ENCODE measurements around the gene KANSL1. TPM values are rescaled to one million over a fixed set of nuclear protein-coding genes. Genes with fewer than 3 reads are reported as not detected.

The KANSL1 gene
- total RNA-seq, 2 experiments from 2014 or later = 80.5 to 82.8 TPM

DNA sequence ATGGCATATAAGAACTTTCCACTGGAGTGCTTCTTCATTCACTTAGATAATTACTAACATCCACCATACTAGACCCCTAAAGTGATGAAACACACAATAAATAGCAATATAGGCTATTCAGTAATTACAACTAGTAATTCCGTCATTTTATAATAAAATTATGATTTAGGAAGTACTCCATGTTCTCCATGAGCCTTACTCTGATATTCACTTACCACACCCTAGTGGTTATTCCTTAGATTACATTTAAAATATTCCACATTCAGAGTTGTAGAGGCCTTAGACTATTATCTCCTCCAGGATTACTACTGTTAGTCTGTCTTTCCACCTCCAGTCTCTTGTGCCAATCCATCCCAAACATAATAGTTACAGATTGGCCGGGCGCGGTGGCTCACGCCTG is 131.8 kb downstream of the KANSL1 start:
- H3K4me3 Mint-ChIP-seq = no peak overlapping the region
- H3K4me1 Mint-ChIP-seq (ENCODE audit: low read depth) = peaks cover 7% of the 10 kb centered on the region
- no peaks in the 10 kb centered on the region for H3K9me3 Mint-ChIP-seq (ENCODE audit: insufficient read depth)
- ATAC-seq (no peak), DNase-seq (no peak)
- peaks cover 61% of the 10 kb centered on the region for H3K36me3 Mint-ChIP-seq (ENCODE audit: low read depth)
- POLR2A ChIA-PET = no interaction called here
- no peaks in the 10 kb centered on the region for H3K27me3 Mint-ChIP-seq (ENCODE audit: low read depth)
- CTCF ChIA-PET = interaction anchor here (1.2 kb wide), 1 partner anchor 10 kb away, joined by 5 read pairs; no protein-coding TSS in a partner anchor
- no peak overlapping the region for H3K27ac Mint-ChIP-seq

DNA sequence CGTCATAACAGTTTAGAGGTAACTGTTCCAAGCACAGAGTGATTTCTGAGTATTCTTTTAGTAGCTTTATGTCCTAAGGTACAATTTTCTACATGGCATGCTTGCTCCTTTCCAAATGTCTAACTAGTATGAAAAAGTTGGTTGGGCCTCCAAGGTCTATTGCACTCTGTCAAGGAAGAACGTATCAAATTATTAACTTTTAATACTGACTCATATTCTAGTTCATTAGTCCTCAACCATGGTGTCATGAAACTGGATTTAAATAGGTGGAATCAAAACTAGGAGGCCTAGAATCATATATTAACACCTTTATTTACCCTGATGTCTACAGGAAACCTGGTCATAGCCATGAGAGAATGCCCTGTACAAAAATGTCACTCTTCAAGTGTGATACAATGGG is 132.8 kb downstream of the KANSL1 start:
- Mint-ChIP-seq H3K4me1 (ENCODE audit: low read depth) (peaks cover 8% of the 10 kb centered on the region), H3K4me3 (no peak overlapping the region), H3K9me3 (ENCODE audit: insufficient read depth) (no peaks in the 10 kb centered on the region), H3K36me3 (ENCODE audit: low read depth) (peaks cover 56% of the 10 kb centered on the region), H3K27me3 (ENCODE audit: low read depth) (no peaks in the 10 kb centered on the region), H3K27ac (no peak overlapping the region)
- DNase-seq (no peak), ATAC-seq (no peak)
- CTCF ChIA-PET = interaction anchor here (1.2 to 1.4 kb wide), 3 partner anchors 9 to 153 kb away, joined by 3 to 4 read pairs (median 3); no protein-coding TSS in a partner anchor
- POLR2A ChIA-PET = no interaction called here

DNA sequence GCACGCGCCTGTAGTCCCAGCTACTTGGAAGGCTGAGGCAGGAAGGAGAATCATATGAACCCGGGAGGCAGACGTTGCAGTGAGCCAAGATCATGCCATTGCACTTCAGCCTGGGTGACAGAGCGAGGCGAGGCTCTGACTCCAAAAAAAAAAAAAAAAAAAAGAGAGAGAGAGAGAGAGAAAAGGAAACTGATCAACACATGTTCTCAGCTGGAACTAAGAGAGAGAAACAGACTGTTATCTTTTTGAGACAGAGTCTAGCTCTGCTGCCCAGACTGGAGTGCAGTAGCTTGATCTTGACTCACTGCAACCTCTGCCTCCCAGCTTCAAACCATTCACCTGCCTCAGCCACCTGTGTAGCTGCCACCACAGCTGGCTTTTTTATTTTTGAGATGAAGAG is 133.7 kb downstream of the KANSL1 start:
- POLR2A ChIA-PET = interaction anchor here (0.5 kb wide), 1 partner anchor 115 kb away, joined by 4 read pairs; no protein-coding TSS in a partner anchor
- Mint-ChIP-seq H3K4me1 (ENCODE audit: low read depth) (peaks cover 8% of the 10 kb centered on the region), H3K27ac (no peak overlapping the region), H3K4me3 (no peak overlapping the region), H3K9me3 (ENCODE audit: insufficient read depth) (no peaks in the 10 kb centered on the region), H3K36me3 (ENCODE audit: low read depth) (peaks cover 54% of the 10 kb centered on the region), H3K27me3 (ENCODE audit: low read depth) (no peaks in the 10 kb centered on the region)
- CTCF ChIA-PET = interaction anchor here (1.2 to 3.8 kb wide), 2 partner anchors 14 to 154 kb away, joined by 3 to 31 read pairs; no protein-coding TSS in a partner anchor
- no peak for ATAC-seq
- DNase-seq = no peak

DNA sequence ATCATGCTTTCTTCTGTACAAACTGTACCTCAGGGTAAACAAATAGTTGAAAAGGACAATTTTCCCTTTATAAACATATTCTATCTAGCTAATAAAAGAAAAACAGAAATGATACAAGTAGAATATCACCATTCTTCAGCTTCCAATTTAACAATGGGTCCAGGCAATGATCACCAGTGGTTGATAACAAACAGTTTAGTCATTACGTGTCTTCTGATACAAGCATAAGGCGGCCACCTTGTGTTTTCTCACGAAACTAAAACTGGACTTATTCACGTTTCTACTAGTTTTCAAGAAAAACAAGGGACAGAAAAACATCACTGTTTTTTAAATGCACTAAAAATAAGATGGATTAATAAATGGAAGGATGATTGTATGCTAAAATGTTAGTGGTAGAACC is 135.9 kb downstream of the KANSL1 start:
- H3K4me1 Mint-ChIP-seq (ENCODE audit: low read depth) = peaks cover 11% of the 10 kb centered on the region
- ATAC-seq (no peak), DNase-seq (no peak)
- ChIA-PET POLR2A (interaction anchor here (0.7 to 1.2 kb wide), 2 partner anchors 9 to 29 kb away, joined by 6 read pairs; no protein-coding TSS in a partner anchor), CTCF (interaction anchor here (1.0 to 3.8 kb wide), 4 partner anchors 12 to 155 kb away, joined by 3 to 31 read pairs (median 8); partner anchors contain the start of gene KANSL1)
- no peaks in the 10 kb centered on the region for H3K27me3 Mint-ChIP-seq (ENCODE audit: low read depth)
- H3K27ac Mint-ChIP-seq = no peak overlapping the region
- H3K9me3 Mint-ChIP-seq (ENCODE audit: insufficient read depth) = no peaks in the 10 kb centered on the region
- H3K4me3 Mint-ChIP-seq = no peak overlapping the region
- H3K36me3 Mint-ChIP-seq (ENCODE audit: low read depth) = peaks cover 51% of the 10 kb centered on the region

DNA sequence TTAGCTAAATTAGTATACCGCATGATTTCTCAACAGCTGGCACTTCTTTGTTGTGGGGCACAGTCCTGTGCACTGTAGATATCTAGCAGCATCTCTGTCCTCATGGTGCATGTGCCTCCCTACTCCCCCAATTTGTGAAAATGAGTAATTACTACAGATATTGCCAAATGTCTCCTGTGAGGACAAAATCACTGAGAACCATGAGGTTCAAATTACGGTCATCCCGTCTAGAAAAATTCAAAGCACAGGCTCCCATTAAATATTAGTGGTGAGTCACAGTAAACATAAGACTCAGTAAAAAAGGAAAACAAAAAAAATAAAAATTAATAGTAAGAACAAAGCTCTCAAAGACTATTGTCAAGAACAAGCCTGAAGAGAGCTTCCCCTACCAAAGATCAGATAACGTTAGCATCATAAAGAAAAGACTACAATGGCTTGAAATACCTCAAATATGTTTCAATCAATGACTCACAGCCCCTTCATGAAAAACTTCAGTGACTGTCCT is 136.4 kb downstream of the KANSL1 start:
- CTCF ChIA-PET = interaction anchor here (0.8 to 3.8 kb wide), 7 partner anchors 12 to 156 kb away, joined by 3 to 31 read pairs (median 4); partner anchors contain the start of gene KANSL1
- H3K27me3 Mint-ChIP-seq (ENCODE audit: low read depth) = no peaks in the 10 kb centered on the region
- no peak overlapping the region for H3K27ac Mint-ChIP-seq
- no peak overlapping the region for H3K4me3 Mint-ChIP-seq
- POLR2A ChIA-PET = interaction anchor here (0.7 to 1.2 kb wide), 2 partner anchors 9 to 28 kb away, joined by 6 read pairs; no protein-coding TSS in a partner anchor
- H3K4me1 Mint-ChIP-seq (ENCODE audit: low read depth) = peaks cover 16% of the 10 kb centered on the region
- DNase-seq = no peak
- peaks cover 53% of the 10 kb centered on the region for H3K36me3 Mint-ChIP-seq (ENCODE audit: low read depth)
- no peak for ATAC-seq
- no peaks in the 10 kb centered on the region for H3K9me3 Mint-ChIP-seq (ENCODE audit: insufficient read depth)

DNA sequence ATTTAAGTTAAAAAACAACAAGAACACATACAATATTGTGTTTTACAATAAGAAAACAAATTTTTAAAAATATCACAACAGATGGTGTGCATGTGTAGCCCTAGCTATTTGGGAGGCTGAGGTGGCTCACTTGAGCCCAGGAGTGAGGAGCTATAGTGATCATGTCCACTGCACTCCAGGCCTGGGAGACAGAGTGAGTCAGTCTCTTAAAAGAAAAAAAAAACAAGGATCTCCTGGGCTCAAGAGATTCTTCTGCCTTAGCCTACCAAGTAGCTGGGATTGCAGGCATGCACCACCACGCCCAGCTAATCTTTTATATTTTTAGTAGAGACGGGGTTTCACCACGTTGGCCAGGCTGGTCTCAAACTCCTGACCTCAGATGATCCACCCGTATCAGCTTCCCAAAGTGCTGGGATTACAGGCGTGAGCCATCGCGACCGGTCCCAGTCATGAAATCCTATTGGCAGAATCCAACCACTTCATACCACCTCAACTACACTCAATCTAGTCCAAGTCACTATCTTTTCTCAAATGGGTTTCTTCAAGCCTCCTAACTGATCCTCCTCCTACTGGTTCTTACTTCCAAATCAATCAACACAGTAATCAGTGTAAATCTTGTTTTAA is 139.2 kb downstream of the KANSL1 start:
- H3K27ac Mint-ChIP-seq = peak overlapping the region; percentile 10
- no peaks in the 10 kb centered on the region for H3K9me3 Mint-ChIP-seq (ENCODE audit: insufficient read depth)
- no peak overlapping the region for H3K4me3 Mint-ChIP-seq
- no peak for ATAC-seq
- H3K27me3 Mint-ChIP-seq (ENCODE audit: low read depth) = no peaks in the 10 kb centered on the region
- DNase-seq = no peak
- POLR2A ChIA-PET = interaction anchor here (0.6 kb wide), 2 partner anchors 35 to 104 kb away, joined by 3 read pairs; no protein-coding TSS in a partner anchor
- CTCF ChIA-PET = interaction anchor here (0.6 to 2.6 kb wide), 2 partner anchors 9 to 912 kb away, joined by 3 to 14 read pairs; no protein-coding TSS in a partner anchor
- peaks cover 62% of the 10 kb centered on the region for H3K36me3 Mint-ChIP-seq (ENCODE audit: low read depth)
- H3K4me1 Mint-ChIP-seq (ENCODE audit: low read depth) = peaks cover 20% of the 10 kb centered on the region

DNA sequence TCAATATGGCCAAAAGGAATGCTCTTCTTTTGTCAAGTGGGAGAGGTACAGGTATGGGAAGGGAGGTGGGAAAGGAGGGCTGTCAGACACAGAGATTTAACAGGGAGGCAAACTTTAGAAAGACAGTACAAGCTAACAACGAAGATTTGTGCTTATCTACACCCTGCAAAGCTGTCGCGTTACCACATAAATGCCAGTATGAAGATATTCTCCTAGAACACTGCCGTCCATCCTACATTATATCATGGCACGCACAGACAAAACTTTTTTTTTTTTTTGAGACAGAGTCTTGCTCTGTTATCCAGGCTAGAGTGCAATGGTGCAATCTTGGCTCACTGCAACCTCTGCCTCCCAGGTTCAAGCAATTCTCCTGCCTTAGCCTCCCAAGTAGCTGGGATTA is 143.6 kb downstream of the KANSL1 start:
- ATAC-seq (no peak), DNase-seq (no peak)
- Mint-ChIP-seq H3K4me1 (ENCODE audit: low read depth) (peaks cover 19% of the 10 kb centered on the region), H3K27ac (no peak overlapping the region), H3K27me3 (ENCODE audit: low read depth) (no peaks in the 10 kb centered on the region), H3K9me3 (ENCODE audit: insufficient read depth) (no peaks in the 10 kb centered on the region), H3K36me3 (ENCODE audit: low read depth) (peaks cover 64% of the 10 kb centered on the region), H3K4me3 (no peak overlapping the region)
- CTCF ChIA-PET = interaction anchor here (0.7 to 2.0 kb wide), 3 partner anchors 83 to 163 kb away, joined by 3 to 6 read pairs (median 3); no protein-coding TSS in a partner anchor
- POLR2A ChIA-PET = no interaction called here

DNA sequence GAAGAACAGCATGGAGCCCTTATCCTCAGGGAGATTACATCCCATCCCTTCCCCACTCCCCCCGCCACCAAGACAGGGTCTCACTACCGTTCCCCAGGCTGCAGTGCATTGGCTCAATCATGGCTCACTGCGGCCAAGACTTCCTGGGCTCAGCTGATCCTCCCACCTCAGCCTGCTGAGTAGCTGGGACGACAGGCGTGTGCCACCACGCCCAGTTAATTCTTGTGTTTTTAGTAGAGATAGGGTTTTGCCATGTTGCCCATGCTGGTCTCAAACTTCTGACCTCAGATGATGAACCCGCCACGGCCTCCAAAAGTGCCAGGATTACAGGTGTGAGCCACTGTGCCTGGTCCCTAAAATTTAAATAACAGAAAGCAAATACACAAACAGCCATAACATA is 145.4 kb downstream of the KANSL1 start:
- no peak overlapping the region for H3K27ac Mint-ChIP-seq
- H3K4me1 Mint-ChIP-seq (ENCODE audit: low read depth) = peaks cover 19% of the 10 kb centered on the region

DNA sequence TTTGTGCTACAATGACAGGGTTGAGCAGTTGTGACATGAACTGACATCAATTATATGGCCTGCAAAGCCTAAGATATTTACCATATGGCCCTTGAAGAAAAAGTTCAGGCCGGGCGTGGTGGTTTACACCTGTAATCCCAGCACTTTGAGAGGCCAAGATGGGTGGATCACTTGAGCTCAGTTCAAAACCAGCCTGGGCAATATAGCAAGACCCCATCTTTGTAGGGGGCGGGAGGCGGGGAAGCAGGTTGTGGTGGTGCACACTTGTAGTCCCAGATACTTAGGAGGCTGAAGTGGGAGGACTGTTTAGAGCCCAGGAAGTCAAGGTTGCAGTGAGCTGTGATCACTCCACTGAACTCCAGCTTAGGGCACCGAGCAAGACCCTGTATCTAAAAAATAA is 145.8 kb downstream of the KANSL1 start:
- Mint-ChIP-seq H3K27me3 (ENCODE audit: low read depth) (no peaks in the 10 kb centered on the region), H3K27ac (peak overlapping the region; percentile 14), H3K4me3 (no peak overlapping the region), H3K36me3 (ENCODE audit: low read depth) (peaks cover 69% of the 10 kb centered on the region), H3K9me3 (ENCODE audit: insufficient read depth) (no peaks in the 10 kb centered on the region), H3K4me1 (ENCODE audit: low read depth) (peaks cover 18% of the 10 kb centered on the region)
- ChIA-PET CTCF (interaction anchor here (1.5 to 1.8 kb wide), 2 partner anchors 140 to 166 kb away, joined by 5 to 8 read pairs; no protein-coding TSS in a partner anchor), POLR2A (no interaction called here)
- no peak for ATAC-seq
- DNase-seq = no peak

More for the DNA sequence above, 145.4 kb downstream of the KANSL1 start:
- Mint-ChIP-seq H3K4me3 (no peak overlapping the region), H3K27me3 (ENCODE audit: low read depth) (no peaks in the 10 kb centered on the region), H3K9me3 (ENCODE audit: insufficient read depth) (no peaks in the 10 kb centered on the region), H3K36me3 (ENCODE audit: low read depth) (peaks cover 70% of the 10 kb centered on the region)
- ATAC-seq (no peak), DNase-seq (no peak)
- CTCF ChIA-PET = interaction anchor here (1.5 to 1.8 kb wide), 2 partner anchors 140 to 165 kb away, joined by 5 to 8 read pairs; no protein-coding TSS in a partner anchor
- POLR2A ChIA-PET = no interaction called here

DNA sequence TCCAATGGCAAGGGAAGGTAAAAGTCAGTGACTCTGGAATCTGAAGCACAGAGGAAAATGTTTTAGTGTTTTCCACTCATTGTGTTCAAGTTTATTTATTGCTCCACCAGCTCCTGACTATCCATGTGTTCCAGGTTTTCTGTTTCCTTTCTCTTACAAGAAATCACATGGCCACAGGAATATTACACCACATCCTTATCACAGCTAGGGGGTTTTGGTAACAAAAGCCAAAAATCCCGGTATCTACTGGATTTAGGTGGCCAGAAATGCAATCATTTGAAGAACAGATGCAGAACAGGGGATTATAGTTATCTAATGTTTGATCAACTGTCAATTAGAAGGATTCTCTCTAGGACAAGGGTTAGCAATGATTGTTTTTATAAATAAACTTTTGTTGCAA is 146.3 kb downstream of the KANSL1 start:
- ATAC-seq (no peak), DNase-seq (no peak)
- Mint-ChIP-seq H3K4me3 (no peak overlapping the region), H3K27ac (no peak overlapping the region), H3K36me3 (ENCODE audit: low read depth) (peaks cover 68% of the 10 kb centered on the region), H3K9me3 (ENCODE audit: insufficient read depth) (no peaks in the 10 kb centered on the region), H3K27me3 (ENCODE audit: low read depth) (no peaks in the 10 kb centered on the region), H3K4me1 (ENCODE audit: low read depth) (peaks cover 14% of the 10 kb centered on the region)
- POLR2A ChIA-PET = no interaction called here
- CTCF ChIA-PET = interaction anchor here (1.5 kb wide), 1 partner anchor 166 kb away, joined by 8 read pairs; no protein-coding TSS in a partner anchor

DNA sequence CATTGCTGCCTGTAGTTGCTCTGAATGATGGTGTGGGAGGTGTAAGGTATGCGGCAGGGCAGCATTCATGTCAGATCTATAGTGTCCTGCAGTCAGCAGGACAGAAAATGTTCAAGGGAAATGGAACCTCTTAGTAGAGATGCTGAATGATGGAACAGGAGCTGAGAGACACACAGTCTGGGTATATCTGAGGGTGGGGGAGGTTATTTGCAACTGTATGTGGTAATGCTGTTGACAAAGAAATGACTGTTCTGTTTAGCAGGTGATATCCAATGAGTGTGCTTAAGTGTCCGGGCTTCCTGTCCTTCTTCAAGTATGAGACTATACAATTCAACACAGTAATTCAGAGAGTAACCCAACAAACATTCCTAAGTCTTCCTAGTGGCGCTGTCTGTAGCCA is 147.6 kb downstream of the KANSL1 start:
- ATAC-seq (no peak), DNase-seq (no peak)
- Mint-ChIP-seq H3K4me3 (no peak overlapping the region), H3K4me1 (ENCODE audit: low read depth) (peaks cover 6% of the 10 kb centered on the region), H3K36me3 (ENCODE audit: low read depth) (peaks cover 65% of the 10 kb centered on the region), H3K9me3 (ENCODE audit: insufficient read depth) (no peaks in the 10 kb centered on the region), H3K27me3 (ENCODE audit: low read depth) (no peaks in the 10 kb centered on the region), H3K27ac (peak overlapping the region; percentile 2)
- ChIA-PET CTCF (interaction anchor here (1.9 to 4.6 kb wide), 7 partner anchors 9 to 167 kb away, joined by 11 to 69 read pairs (median 17); partner anchors contain the start of gene KANSL1), POLR2A (no interaction called here)

DNA sequence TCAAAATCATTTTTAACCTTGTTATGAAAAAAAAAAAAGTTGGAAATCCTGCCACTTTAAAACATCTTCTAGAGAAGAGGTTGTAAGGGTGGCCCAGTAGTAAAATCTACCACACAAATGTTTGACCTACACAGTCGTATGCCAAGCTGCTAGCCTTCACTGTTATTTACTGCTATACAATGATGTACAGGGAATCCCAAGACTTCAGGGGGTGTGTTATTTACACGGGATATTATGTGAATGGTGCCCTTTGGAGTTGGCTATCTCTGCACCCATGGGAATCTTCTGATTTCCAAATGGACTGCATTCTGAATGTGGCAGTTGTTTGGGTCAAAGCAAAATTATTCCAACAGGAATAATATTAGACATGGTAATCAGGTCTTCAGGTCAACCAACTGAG is 148.2 kb downstream of the KANSL1 start:
- ATAC-seq (no peak), DNase-seq (no peak)
- ChIA-PET POLR2A (interaction anchor here (1.5 kb wide), 1 partner anchor 148 kb away, joined by 6 read pairs; the partner anchor contains the start of gene KANSL1), CTCF (interaction anchor here (0.6 to 4.6 kb wide), 30 partner anchors 9 to 229 kb away, joined by 3 to 69 read pairs (median 6); partner anchors contain the start of gene KANSL1)
- no peaks in the 10 kb centered on the region for H3K27me3 Mint-ChIP-seq (ENCODE audit: low read depth)
- peaks cover 61% of the 10 kb centered on the region for H3K36me3 Mint-ChIP-seq (ENCODE audit: low read depth)
- H3K4me3 Mint-ChIP-seq = no peak overlapping the region
- no peaks in the 10 kb centered on the region for H3K9me3 Mint-ChIP-seq (ENCODE audit: insufficient read depth)
- peaks cover 6% of the 10 kb centered on the region for H3K4me1 Mint-ChIP-seq (ENCODE audit: low read depth)
- H3K27ac Mint-ChIP-seq = no peak overlapping the region

Data from activated CD8-positive, alpha-beta T cell treated with anti-CD3 and anti-CD28 coated beads, Interleukin-2, amount 10 ng/mL, durations not matched to agents 7 days and 5 days (primary cell).